Motor neuron (in vitro differentiated cells): Measurements from ENCODE around the gene PHKG1. TPM values are rescaled to one million over a fixed set of nuclear protein-coding genes. Genes with fewer than 3 reads are reported as not detected.
A peak's percentile ranks its signal among the peaks of the same experiment; 100 is the strongest.
"Not testable (repeated sequence)": the region's sequence is repeated elsewhere in the genome, so short reads cannot be mapped to it uniquely, and the experiment has no call there.

Experiments used
- ATAC-seq, 8 experiments: fragments of 200-7000 bp; cut with Tn5 transposase; replicated peaks in 6 of 8; 2 replicates each; pipeline ENCODE4 v1.8.0; 2021; ENCODE audit warnings: mild to moderate bottlenecking in 8 of 8, moderate library complexity in 8 of 8
- H3K27ac ChIP-seq, 2 donors: fragments of 250-450 bp; sonication (Bioruptor Pico); 2 replicates each; pipeline ENCODE4 v1.9.0; 2021; ENCODE audit warnings: antibody characterized with exemption in 2 of 2, mild to moderate bottlenecking in 2 of 2, moderate library complexity in 1 of 2
- H3K4me1 ChIP-seq, 2 donors: fragments of 250-450 bp; sonication (Bioruptor Pico); replicated peaks in 1 of 2; 2 replicates each; pipeline ENCODE4 v1.6.1; 2021; ENCODE audit warnings: antibody characterized with exemption in 2 of 2, mild to moderate bottlenecking in 2 of 2, moderate library complexity in 1 of 2
- H3K4me3 ChIP-seq, 5 donors: fragments of 250-450 bp; sonication (Bioruptor Pico); 2 replicates each; pipeline ENCODE4 v1.9.0; 2021; ENCODE audit warnings: antibody characterized with exemption in 5 of 5, mild to moderate bottlenecking in 5 of 5, moderate library complexity in 4 of 5
- WGBS, 10 experiments: fragments of 450-650 bp; shearing (Covaris generic); methylation state at CpG; one replicate each; pipeline ENCODE4 v1.0.0; 2022; 5-methylcytosine and 5-hydroxymethylcytosine counted together
- in situ Hi-C, 9 experiments: fragments of 400-800 bp; cut with MboI; loops; one replicate each; pipeline ENCODE4 v1.15.0; 2021; ENCODE audit warnings: low sequenced_read_pairs in 9 of 9, low pct_unique_long_range_greater_than_20kb in 2 of 9; ENCODE audit not compliant: unreplicated experiment in 9 of 9
- total RNA-seq, 8 experiments: library from RNA; unstranded; fragments of 300-600 nt; gene quantifications; 2 replicates each; pipeline versions ENCODE4 v1.2.3 to v1.2.4, GENCODE V29; 2022

The PHKG1 gene
- total RNA-seq, 8 experiments from 2014 or later = 0.42 to 3.9 (median 1.2) TPM

DNA sequence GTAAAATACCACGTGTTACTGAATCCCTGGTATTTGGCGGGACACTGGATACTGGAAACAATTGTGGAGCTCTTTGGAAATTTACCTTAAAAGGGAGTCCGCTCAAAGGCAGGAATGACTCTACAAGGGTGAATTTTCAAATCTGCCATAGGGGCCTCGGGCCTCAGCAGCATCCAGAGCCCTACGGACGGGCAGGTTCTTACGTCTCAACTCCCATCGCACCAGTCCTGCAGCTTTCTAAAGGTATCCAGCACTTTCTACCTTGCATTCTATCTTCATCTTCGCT lies 41.8 kb downstream of the PHKG1 start:
- ATAC-seq = peak in 1 of 8 experiments; percentile 19
- Histone ChIP-seq H3K27ac (peak overlapping the region; percentile 81 to 98), H3K4me1 (peaks cover 19% of the 10 kb centered on the region in 2 donors), H3K4me3 (peak overlapping the region; percentile 63 to 99 (median 88))
- WGBS, 10 experiments = 0 to 2% (median 0%) methylated on average over 1 to 8 of the region's 9 CpGs; no CpG with 5 or more reads in 4 of the 10 experiments
- in situ Hi-C loops = loop anchor here in 1 of 9 experiments (25.0 kb wide), 1 partner anchor 414 kb away; no protein-coding TSS in a partner anchor

GRCh38 chr7:56048763-56049162 lies 44.0 kb downstream of the PHKG1 start:
- peaks cover 18% of the 10 kb centered on the region in 2 donors for H3K4me1 ChIP-seq
- H3K27ac ChIP-seq, ATAC-seq, H3K4me3 ChIP-seq, in situ Hi-C loops: not testable (repeated sequence)
- 0 to 100% (median 80%) methylated on average over 1 to 4 of the region's 8 CpGs; no CpG with 5 or more reads in 3 of the 10 experiments for WGBS, 10 experiments

- no peak for ATAC-seq
- H3K4me3 ChIP-seq = no peak overlapping the region
- in situ Hi-C loops = no loop called here
- no peak overlapping the region for H3K27ac ChIP-seq
- H3K4me1 ChIP-seq = peaks cover 12 to 13% of the 10 kb centered on the region in 2 donors
- 83 to 100% (median 100%) methylated on average over 1 of the region's 1 CpG; no CpG with 5 or more reads in 1 of the 10 experiments for WGBS, 10 experiments
Observed at GRCh38 chr7:56048245-56048644, 44.5 kb downstream of the PHKG1 start.

- H3K4me3 ChIP-seq, H3K4me1 ChIP-seq, ATAC-seq, in situ Hi-C loops, H3K27ac ChIP-seq: not testable (repeated sequence)
- 17 to 86% (median 76%) methylated on average over 1 to 9 of the region's 11 CpGs; no CpG with 5 or more reads in 2 of the 10 experiments for WGBS, 10 experiments
Observed at GRCh38 chr7:56047446-56048116, 45.2 kb downstream of the PHKG1 start.

- 38 to 88% (median 55%) methylated on average over 1 to 3 of the region's 5 CpGs; no CpG with 5 or more reads in 4 of the 10 experiments for WGBS, 10 experiments
- H3K4me1 ChIP-seq = peaks cover 6 to 7% of the 10 kb centered on the region in 2 donors
- no peak overlapping the region for H3K4me3 ChIP-seq
- ATAC-seq = peak in 1 of 8 experiments; percentile 32
- in situ Hi-C loops = no loop called here
- H3K27ac ChIP-seq = peak overlapping the region in 1 of 2 donors; percentile 27
Observed at GRCh38 chr7:56046721-56047445, 45.9 kb downstream of the PHKG1 start.

GRCh38 chr7:56045758-56046157 lies 47.0 kb downstream of the PHKG1 start:
- ATAC-seq, H3K4me3 ChIP-seq, H3K4me1 ChIP-seq, H3K27ac ChIP-seq, in situ Hi-C loops: not testable (repeated sequence)
- WGBS, 10 experiments = 80 to 100% (median 100%) methylated on average over 1 to 2 of the region's 2 CpGs; no CpG with 5 or more reads in 3 of the 10 experiments

DNA sequence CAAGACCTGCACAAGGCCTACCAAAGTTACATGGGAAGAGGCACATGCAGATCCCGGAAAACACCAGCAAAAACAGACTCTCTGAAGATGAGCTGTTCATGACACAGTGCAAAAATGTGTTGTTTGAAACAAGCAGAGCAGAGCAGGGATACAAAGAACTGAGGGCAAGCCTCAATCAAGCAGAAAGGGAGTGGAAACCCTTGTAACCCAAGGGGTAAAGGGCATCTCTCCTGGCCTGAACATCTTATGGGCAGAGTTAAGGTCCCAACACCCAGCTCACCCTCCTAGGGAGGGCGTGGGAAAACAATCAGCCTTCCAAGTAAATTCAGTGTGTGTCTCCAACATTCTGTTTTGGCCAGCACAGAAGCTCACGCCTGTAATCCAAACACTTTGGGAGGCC lies 52.0 kb downstream of the PHKG1 start:
- in situ Hi-C loops = no loop called here
- H3K27ac ChIP-seq = no peak overlapping the region
- no peaks in the 10 kb centered on the region for H3K4me1 ChIP-seq
- H3K4me3 ChIP-seq = no peak overlapping the region
- WGBS, 10 experiments = 70 to 100% (median 100%) methylated on average over 1 to 2 of the region's 3 CpGs; no CpG with 5 or more reads in 2 of the 10 experiments
- no peak for ATAC-seq

DNA sequence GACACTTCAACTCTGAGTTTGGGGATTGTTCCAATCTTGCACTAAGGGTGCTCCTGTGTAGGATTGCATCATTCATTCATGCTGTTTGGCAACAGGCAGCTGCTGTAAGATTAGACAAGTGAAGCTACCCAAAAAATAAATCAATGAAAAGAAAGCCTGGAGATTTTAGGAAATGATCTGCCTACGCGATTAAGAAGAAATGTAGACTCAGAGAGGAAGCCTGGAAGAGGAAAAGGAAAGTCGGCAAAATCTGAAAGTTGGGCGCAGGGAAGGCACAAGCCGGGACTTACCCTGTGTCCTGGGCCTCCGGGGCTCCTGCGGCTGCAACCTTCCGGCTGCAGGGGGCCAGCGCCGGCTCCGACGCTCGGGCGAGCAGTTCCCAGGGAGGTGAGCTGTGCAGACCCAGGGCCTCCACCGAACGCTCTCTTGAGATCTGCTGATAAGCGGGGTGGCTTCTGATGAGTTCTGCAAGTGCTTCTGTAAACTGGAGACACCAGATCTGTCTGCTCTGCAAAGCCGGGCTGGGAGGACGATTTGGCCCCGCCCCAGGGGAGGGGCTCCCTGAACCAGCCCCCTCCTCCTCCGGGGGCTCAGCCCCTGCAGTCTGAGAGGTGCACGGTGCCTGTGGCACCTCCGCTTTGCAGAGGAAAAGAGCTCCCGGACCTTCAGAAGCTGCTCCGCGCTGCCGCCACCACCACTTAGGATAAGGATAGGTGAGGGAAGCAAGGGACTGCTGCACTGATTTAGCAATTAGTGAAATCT lies 58.9 kb downstream of the PHKG1 start:
- Histone ChIP-seq H3K4me1 (peaks cover 0 to 6% of the 10 kb centered on the region in 2 donors), H3K27ac (peak overlapping the region in 1 of 2 donors; percentile 63), H3K4me3 (peak overlapping the region; percentile 35 to 63 (median 47))
- 0 to 20% (median 5%) methylated on average over 1 to 11 of the region's 27 CpGs; no CpG with 5 or more reads in 2 of the 10 experiments for WGBS, 10 experiments
- peak; percentile 93 to 98 (median 96) for ATAC-seq
- in situ Hi-C loops = no loop called here

- ATAC-seq, H3K27ac ChIP-seq, H3K4me1 ChIP-seq, in situ Hi-C loops: not testable (repeated sequence)
- 79 to 100% (median 100%) methylated on average over 1 to 6 of the region's 7 CpGs; no CpG with 5 or more reads in 2 of the 10 experiments for WGBS, 10 experiments
- H3K4me3 ChIP-seq = peak overlapping the region in 1 of 5 donors; percentile 55
Observed at GRCh38 chr7:56032578-56032977, 60.2 kb downstream of the PHKG1 start.

GRCh38 chr7:56031556-56031955 lies 61.2 kb downstream of the PHKG1 start:
- H3K4me3 ChIP-seq, in situ Hi-C loops, H3K4me1 ChIP-seq, ATAC-seq, H3K27ac ChIP-seq: not testable (repeated sequence)
- WGBS, 10 experiments = 50 to 100% (median 79%) methylated on average over 1 to 8 of the region's 8 CpGs

DNA sequence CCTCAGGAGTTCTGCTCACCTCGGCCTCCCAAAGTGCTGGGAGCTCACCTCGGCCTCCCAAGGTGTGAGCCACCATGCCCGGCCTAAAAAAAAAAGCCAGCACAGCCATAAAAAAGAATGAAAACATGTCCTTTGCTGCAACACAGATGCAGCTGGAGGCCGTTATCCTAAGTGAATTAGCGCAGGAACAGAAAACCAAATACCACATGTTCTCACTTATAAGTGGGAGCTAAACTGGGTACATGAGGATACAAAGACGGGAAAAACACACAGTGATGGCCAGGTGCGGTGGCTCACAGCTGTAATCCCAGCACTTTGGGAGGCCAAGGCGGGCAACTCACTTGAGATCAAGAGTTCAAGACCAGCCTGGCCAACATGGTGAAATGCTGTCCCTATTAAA lies 62.4 kb downstream of the PHKG1 start:
- no peak for ATAC-seq
- Histone ChIP-seq H3K4me1 (peaks cover 0 to 6% of the 10 kb centered on the region in 2 donors), H3K4me3 (no peak overlapping the region), H3K27ac (no peak overlapping the region)
- 73 to 100% (median 99%) methylated on average over 1 to 7 of the region's 8 CpGs; no CpG with 5 or more reads in 2 of the 10 experiments for WGBS, 10 experiments
- in situ Hi-C loops = no loop called here
